ENCODE data around the gene GPR22.

GPR22 gene

GRCh38 chr7:107480932-107481331, 11.1 kb downstream of the GPR22 start:
- no peak for DNase-seq

GRCh38 chr7:107482571-107482970, 12.7 kb downstream of the GPR22 start:
- DNase-seq = no peak

GRCh38 chr7:107486041-107486440, 16.2 kb downstream of the GPR22 start:
- no peak for DNase-seq

GRCh38 chr7:107492875-107493274, 23.0 kb downstream of the GPR22 start:
- DNase-seq = no peak

- DNase-seq = no peak
Measured at GRCh38 chr7:107494315-107494751, 24.5 kb downstream of the GPR22 start.

GRCh38 chr7:107494884-107495283, 25.0 kb downstream of the GPR22 start:
- DNase-seq = no peak

GRCh38 chr7:107495516-107495915, 25.7 kb downstream of the GPR22 start:
- DNase-seq = no peak

GRCh38 chr7:107499731-107500130, 29.9 kb downstream of the GPR22 start:
- no peak for DNase-seq

GRCh38 chr7:107501593-107501992, 31.7 kb downstream of the GPR22 start:
- no peak for DNase-seq

- no peak for DNase-seq
Measured at GRCh38 chr7:107502154-107502553, 32.3 kb downstream of the GPR22 start.

GRCh38 chr7:107502797-107503196, 32.9 kb downstream of the GPR22 start:
- DNase-seq = no peak

GRCh38 chr7:107503687-107504086, 33.8 kb downstream of the GPR22 start:
- no peak for DNase-seq

- DNase-seq = no peak
Measured at GRCh38 chr7:107505362-107505761, 35.5 kb downstream of the GPR22 start.

GRCh38 chr7:107505997-107506673, 36.3 kb downstream of the GPR22 start:
- DNase-seq = no peak

- DNase-seq = no peak
Measured at GRCh38 chr7:107506674-107507339, 37.0 kb downstream of the GPR22 start.
